GM19468 (cell line): ENCODE data around the gene FAM24A.

Experiments
- ATAC-seq: cut with Tn5 transposase; IDR thresholded peaks from one replicate; pipeline ENCODE4 v1.9.1; 2021; ENCODE audit warnings: mild to moderate bottlenecking, moderate library complexity, moderate number of reproducible peaks; ENCODE audit not compliant: unreplicated experiment; ENCODE audit errors: extremely low read depth

Gene FAM24A

DNA sequence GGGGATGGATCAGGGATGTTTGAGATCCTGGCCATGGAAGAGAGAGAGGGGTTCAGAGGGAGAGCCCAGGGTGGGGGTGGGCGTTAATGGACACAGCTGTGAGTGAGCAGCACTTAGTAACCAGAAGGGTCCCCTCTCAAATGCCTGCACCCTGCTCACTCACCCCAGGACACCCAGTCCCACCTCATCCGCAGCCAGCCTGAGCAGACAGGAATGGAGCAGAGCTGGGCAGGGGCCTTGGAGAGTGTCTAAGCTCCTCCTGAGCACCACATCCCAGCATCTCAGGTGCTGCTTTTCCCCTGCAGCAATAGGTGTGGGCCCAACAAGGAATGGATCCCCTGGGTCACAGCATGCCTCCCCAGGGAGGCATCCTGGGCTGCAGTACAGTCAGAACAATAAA is 5.3 kb downstream of the FAM24A start:
- ATAC-seq: no peak

GRCh38 chr10:122930140-122930539 is 19.7 kb downstream of the FAM24A start:
- ATAC-seq: no peak

DNA sequence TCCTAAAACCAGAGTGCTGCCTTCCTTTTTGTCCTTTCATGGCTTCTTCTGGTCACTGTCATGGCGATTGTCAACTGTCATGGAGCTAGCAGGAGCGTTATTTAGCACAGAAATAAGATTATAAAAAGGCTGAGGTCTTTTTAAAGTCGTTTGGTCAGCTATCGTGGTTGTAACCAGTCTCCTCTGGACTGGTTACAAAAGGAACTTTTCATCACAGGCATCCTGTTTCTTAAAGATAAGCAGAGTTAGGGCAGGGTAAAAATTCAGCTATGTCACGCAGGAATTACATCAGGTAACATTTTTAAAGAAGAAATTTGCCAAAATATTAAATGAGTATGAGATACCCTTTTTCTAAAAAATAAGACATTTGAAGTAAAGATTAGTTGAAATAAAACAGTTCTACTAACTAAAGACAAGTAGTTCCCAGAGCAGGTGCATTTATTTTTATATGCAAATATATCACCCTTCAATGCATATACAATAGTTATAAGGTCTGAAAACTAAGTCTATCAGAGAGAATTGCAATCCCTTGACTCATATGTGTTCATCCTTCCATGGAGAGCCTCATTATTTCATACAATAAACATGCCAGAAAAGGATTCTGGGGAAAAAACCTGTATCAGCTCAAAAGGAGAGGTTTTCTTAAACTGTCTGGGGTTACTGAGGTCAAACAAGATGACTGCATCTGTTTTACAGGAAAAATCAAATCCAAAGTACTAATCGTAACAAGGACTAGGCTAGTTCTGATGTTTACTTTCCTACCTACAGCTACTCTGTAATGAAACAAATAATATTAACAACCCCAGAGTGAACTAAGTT is 20.9 kb downstream of the FAM24A start:
- no peak for ATAC-seq

- no peak for ATAC-seq
These were observed 28.9 kb downstream of the FAM24A start for GRCh38 chr10:122939133-122939855.

- no peak for ATAC-seq
These were observed 29.6 kb downstream of the FAM24A start for GRCh38 chr10:122939856-122940543.

- no peak for ATAC-seq
These were observed 38.9 kb downstream of the FAM24A start for GRCh38 chr10:122949296-122949695.

GRCh38 chr10:122953902-122954730 is 43.7 kb downstream of the FAM24A start, which contains the start of gene C10orf88:
C10orf88 (minus strand) TSS chr10:122954227; CDS start chr10:122954178, 49 bp downstream.
- ATAC-seq: peak; percentile 86

- no peak for ATAC-seq
These were observed 44.3 kb downstream of the FAM24A start for GRCh38 chr10:122954731-122955050.

DNA sequence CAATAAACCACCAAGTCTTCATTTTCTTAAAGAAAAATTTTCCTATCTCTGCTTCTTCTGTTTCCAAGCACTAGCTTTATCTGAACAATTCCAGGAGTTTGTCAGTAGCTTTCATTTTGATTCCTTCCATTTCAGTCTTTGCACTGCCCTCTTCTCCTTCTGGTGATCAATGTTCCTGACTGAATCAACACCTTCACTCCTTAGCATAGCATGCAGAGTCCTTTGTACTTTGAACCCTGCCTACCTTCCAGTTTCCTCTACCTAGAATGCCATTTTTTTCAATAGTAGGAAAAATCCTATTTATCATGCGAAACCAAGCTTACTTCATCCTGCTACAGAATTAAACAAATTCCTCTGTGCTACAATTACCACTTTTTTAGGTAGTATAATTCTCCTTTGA is 45.5 kb downstream of the FAM24A start:
- ATAC-seq: no peak

- no peak for ATAC-seq
These were observed 47.1 kb downstream of the FAM24A start for GRCh38 chr10:122957474-122957873.

- no peak for ATAC-seq
These were observed 52.0 kb downstream of the FAM24A start for GRCh38 chr10:122962405-122962804.
